Fibroblast of peridontal ligament (primary cell): ENCODE results near the gene ARSG.
"Not testable (repeated sequence)": the region's sequence is repeated elsewhere in the genome, so short reads cannot be mapped to it uniquely, and the experiment has no call there.

Source experiments
- DNase-seq: peaks from one replicate; pipeline ENCODE4 v3.0.0-alpha.2; 2010; ENCODE audit errors: extremely low read depth

ARSG gene

GRCh38 chr17:68329331-68329730 lies 38.0 kb downstream of the ARSG start:
- no peak for DNase-seq

- DNase-seq: not testable (repeated sequence)
Measured at GRCh38 chr17:68331932-68332331, 40.6 kb downstream of the ARSG start.

- DNase-seq: no peak
Measured at GRCh38 chr17:68334393-68334792, 43.1 kb downstream of the ARSG start.

GRCh38 chr17:68341482-68341881 lies 50.2 kb downstream of the ARSG start:
- DNase-seq: no peak

- no peak for DNase-seq
Measured at GRCh38 chr17:68343976-68344375, 52.7 kb downstream of the ARSG start.

- DNase-seq: no peak
Measured at GRCh38 chr17:68344701-68345136, 53.4 kb downstream of the ARSG start.

GRCh38 chr17:68346448-68346847 lies 55.2 kb downstream of the ARSG start:
- no peak for DNase-seq

- DNase-seq: no peak
Measured at GRCh38 chr17:68347380-68347779, 56.1 kb downstream of the ARSG start.

- no peak for DNase-seq
Measured at GRCh38 chr17:68349157-68349556, 57.9 kb downstream of the ARSG start.

GRCh38 chr17:68351395-68351794 lies 60.1 kb downstream of the ARSG start:
- peak; percentile 56 for DNase-seq

GRCh38 chr17:68352041-68352440 lies 60.7 kb downstream of the ARSG start:
- DNase-seq: no peak

- not testable (repeated sequence) for DNase-seq
Measured at GRCh38 chr17:68352671-68353070, 61.4 kb downstream of the ARSG start.

- DNase-seq: no peak
Measured at GRCh38 chr17:68353111-68353521, 61.8 kb downstream of the ARSG start.

- peak; percentile 57 for DNase-seq
Measured at GRCh38 chr17:68354311-68354710, 63.0 kb downstream of the ARSG start.

GRCh38 chr17:68355108-68355507 lies 63.8 kb downstream of the ARSG start:
- DNase-seq: peak; percentile 50

GRCh38 chr17:68356520-68356919 lies 65.2 kb downstream of the ARSG start:
- DNase-seq: peak; percentile 39

GRCh38 chr17:68356949-68357455 lies 65.7 kb downstream of the ARSG start:
- peak; percentile 51 for DNase-seq

GRCh38 chr17:68357886-68358285 lies 66.6 kb downstream of the ARSG start:
- no peak for DNase-seq

- no peak for DNase-seq
Measured at GRCh38 chr17:68359791-68360535, 68.7 kb downstream of the ARSG start.

GRCh38 chr17:68365469-68365868 lies 74.2 kb downstream of the ARSG start:
- no peak for DNase-seq

- DNase-seq: no peak
Measured at GRCh38 chr17:68368387-68368786, 77.1 kb downstream of the ARSG start.

GRCh38 chr17:68375566-68375965 lies 84.3 kb downstream of the ARSG start:
- no peak for DNase-seq

GRCh38 chr17:68376178-68376577 lies 84.9 kb downstream of the ARSG start:
- DNase-seq: not testable (repeated sequence)
